Caco-2 (cell line): ENCODE results near the gene LDLRAD4. TPM values are rescaled to one million over a fixed set of nuclear protein-coding genes. Genes with fewer than 3 reads are reported as not detected.

Experiments
- BruUV-seq: library from RNA; stranded (reverse); fragments of 400-500 nt; replicated peaks from 2 replicates; lab custom pipeline; 2021; lab: Mats Ljungman, UMichigan
- CTCF ChIA-PET: fragments of 300-600 bp; sonication (Branson Sonifier 250); formaldehyde crosslinking; loops from one replicate; lab custom pipeline; 2022; ENCODE audit warnings: antibody characterized with exemption; lab: Charles Lee
- POLR2A ChIA-PET: fragments of 300-600 bp; sonication (Branson Sonifier 250); formaldehyde crosslinking; loops from one replicate; lab custom pipeline; 2022; ENCODE audit warnings: antibody characterized with exemption; lab: Charles Lee
- DNase-seq, 2 experiments: peaks; one replicate each; pipeline versions ENCODE4 v3.0.0 to v3.0.0-alpha.2; 2020 to 2022
- H3K27me3 ChIP-seq: replicated peaks from 2 replicates; pipeline ENCODE4 v1.6.0; 2011; ENCODE audit warnings: low read length; ENCODE audit not compliant: control insufficient read depth, insufficient read depth
- H3K36me3 ChIP-seq: 2 replicates; pipeline ENCODE4 v1.5.1; 2011; ENCODE audit warnings: low read length; ENCODE audit not compliant: control insufficient read depth, insufficient read depth
- H3K4me1 ChIP-seq: fragments of 250-450 bp; sonication (Bioruptor Pico); 2 replicates; pipeline ENCODE4 v1.5.1; 2020; ENCODE audit warnings: mild to moderate bottlenecking
- H3K4me3 ChIP-seq: 2 replicates; pipeline ENCODE4 v1.5.1; 2011; ENCODE audit warnings: low read depth, mild to moderate bottlenecking, control low read depth, low read length
- H3K9me3 ChIP-seq: fragments of 250-450 bp; sonication (Bioruptor Pico); 2 replicates; pipeline ENCODE4 v1.5.1; 2020; ENCODE audit warnings: mild to moderate bottlenecking, moderate library complexity
- H3K27ac Mint-ChIP-seq: one replicate; pipeline ENCODE4 v1.8.0; 2022; ENCODE audit warnings: mixed read lengths; ENCODE audit not compliant: unreplicated experiment
- H3K27me3 Mint-ChIP-seq: one replicate; pipeline ENCODE4 v1.8.0; 2022; ENCODE audit warnings: mixed read lengths; ENCODE audit not compliant: insufficient read depth, unreplicated experiment
- H3K36me3 Mint-ChIP-seq: one replicate; pipeline ENCODE4 v1.8.0; 2022; ENCODE audit warnings: mild to moderate bottlenecking, mixed read lengths; ENCODE audit not compliant: insufficient read depth, unreplicated experiment
- H3K4me1 Mint-ChIP-seq: one replicate; pipeline ENCODE4 v1.8.0; 2022; ENCODE audit warnings: low read depth, mixed read lengths; ENCODE audit not compliant: unreplicated experiment
- H3K4me3 Mint-ChIP-seq: one replicate; pipeline ENCODE4 v1.8.0; 2022; ENCODE audit warnings: mild to moderate bottlenecking, moderate library complexity, mixed read lengths; ENCODE audit not compliant: unreplicated experiment
- H3K9me3 Mint-ChIP-seq: one replicate; pipeline ENCODE4 v1.8.0; 2022; ENCODE audit warnings: mixed read lengths; ENCODE audit not compliant: unreplicated experiment
- CTCF ChIP-seq, 2 experiments: fragments of 200-600 bp in 1 of 2; IDR thresholded peaks; 1 replicate in 1 of 2; 2 replicates in 1 of 2; pipeline versions ENCODE4 v1.5.1 to v1.8.0; 2011 to 2022; ENCODE audit warnings: antibody characterized with exemption in 1 of 2, control low read depth in 1 of 2, inconsistent platforms in 1 of 2, low read depth in 1 of 2, low read length in 1 of 2, mild to moderate bottlenecking in 1 of 2, moderate library complexity in 1 of 2; ENCODE audit not compliant: insufficient read depth in 1 of 2, severe bottlenecking in 1 of 2, unreplicated experiment in 1 of 2
- intact Hi-C: fragments of 100-400 bp; cut with micrococcal nuclease; formaldehyde crosslinking; loops from one replicate; pipeline ENCODE4 v1.10.0; 2022; ENCODE audit not compliant: unreplicated experiment
- total RNA-seq: library from RNA; stranded (reverse); gene quantifications from 2 replicates; pipeline ENCODE4 v1.2.3, GENCODE V29; 2022

Gene LDLRAD4
- total RNA-seq, 1 experiment from 2014 or later: 1.2 TPM

DNA sequence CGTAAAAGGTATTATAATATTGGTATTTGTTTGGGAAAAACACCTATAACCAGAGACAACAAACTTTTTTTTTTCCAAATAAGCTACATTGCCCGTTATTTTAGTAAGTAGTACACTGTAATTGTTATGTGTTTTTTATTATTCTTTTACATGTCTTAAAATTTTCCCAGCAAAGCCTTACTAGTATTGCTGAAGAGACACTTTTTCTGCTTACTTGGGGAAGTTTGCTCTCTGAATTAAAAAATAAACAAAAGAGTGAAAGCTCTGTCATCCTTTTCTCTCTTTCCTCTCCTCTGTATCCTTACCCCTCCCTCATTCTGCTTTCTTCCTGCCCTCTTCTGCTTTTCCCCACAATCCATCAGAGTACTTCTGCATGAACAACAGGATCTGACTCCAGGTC is 25.6 kb upstream of the LDLRAD4 start:
- Mint-ChIP-seq H3K27ac (no peak overlapping the region), H3K4me1 (no peaks in the 10 kb centered on the region), H3K36me3 (no peaks in the 10 kb centered on the region), H3K27me3 (peaks cover 4% of the 10 kb centered on the region), H3K4me3 (no peak overlapping the region), H3K9me3 (peaks cover 3% of the 10 kb centered on the region)
- BruUV-seq: no TSS peak
- H3K4me3 ChIP-seq: no peak overlapping the region
- intact Hi-C loops: no loop called here
- no peaks in the 10 kb centered on the region for H3K27me3 ChIP-seq
- ChIA-PET CTCF (no interaction called here), POLR2A (interaction anchor here (0.6 kb wide), 1 partner anchor 310 kb away, joined by 3 read pairs; no protein-coding TSS in a partner anchor)
- no peak for DNase-seq
- TF ChIP-seq CTCF (IDR thresholded peaks at IDR 0.05; ENCODE audit: insufficient read depth in 1 of 2, low read depth in 1 of 2, low read length in 1 of 2, severe bottlenecking in 1 of 2, unreplicated experiment in 1 of 2): no peak
- H3K36me3 ChIP-seq: no peaks in the 10 kb centered on the region
- no peaks in the 10 kb centered on the region for H3K4me1 ChIP-seq
- no peaks in the 10 kb centered on the region for H3K9me3 ChIP-seq

GRCh38 chr18:13194239-13194638 is 24.3 kb upstream of the LDLRAD4 start:
- Histone ChIP-seq H3K4me3 (no peak overlapping the region), H3K4me1 (no peaks in the 10 kb centered on the region), H3K9me3 (0 out of 2 replicates have a peak, but pooled peaks cover under 1% of the 10 kb centered on the region), H3K27me3 (no peaks in the 10 kb centered on the region), H3K36me3 (no peaks in the 10 kb centered on the region)
- CTCF ChIA-PET: no interaction called here
- no TSS peak for BruUV-seq
- Mint-ChIP-seq H3K9me3 (peaks cover 15% of the 10 kb centered on the region), H3K27me3 (peaks cover 5% of the 10 kb centered on the region), H3K4me3 (no peak overlapping the region), H3K27ac (no peak overlapping the region), H3K4me1 (no peaks in the 10 kb centered on the region), H3K36me3 (no peaks in the 10 kb centered on the region)
- TF ChIP-seq CTCF (IDR thresholded peaks at IDR 0.05; ENCODE audit: insufficient read depth in 1 of 2, low read depth in 1 of 2, low read length in 1 of 2, severe bottlenecking in 1 of 2, unreplicated experiment in 1 of 2): no peak
- POLR2A ChIA-PET: no interaction called here
- no peak for DNase-seq
- intact Hi-C loops: no loop called here

- H3K27me3 ChIP-seq: no peaks in the 10 kb centered on the region
- H3K4me1 ChIP-seq: no peaks in the 10 kb centered on the region
- Mint-ChIP-seq H3K27ac (no peak overlapping the region), H3K27me3 (peaks cover 13% of the 10 kb centered on the region), H3K4me3 (no peak overlapping the region), H3K36me3 (no peaks in the 10 kb centered on the region), H3K4me1 (no peaks in the 10 kb centered on the region), H3K9me3 (peaks cover 38% of the 10 kb centered on the region)
- BruUV-seq: no TSS peak
- TF ChIP-seq CTCF (IDR thresholded peaks at IDR 0.05; ENCODE audit: insufficient read depth in 1 of 2, low read depth in 1 of 2, low read length in 1 of 2, severe bottlenecking in 1 of 2, unreplicated experiment in 1 of 2): no peak
- CTCF ChIA-PET: no interaction called here
- no peak for DNase-seq
- intact Hi-C loops: no loop called here
- POLR2A ChIA-PET: no interaction called here
- H3K36me3 ChIP-seq: no peaks in the 10 kb centered on the region
- H3K9me3 ChIP-seq: 0 out of 2 replicates have a peak, but pooled peaks cover 4% of the 10 kb centered on the region
- no peak overlapping the region for H3K4me3 ChIP-seq
These were observed 19.9 kb upstream of the LDLRAD4 start for GRCh38 chr18:13198701-13199100.
